ENCODE measurements around the gene PLA2G4A. TPM values are rescaled to one million over a fixed set of nuclear protein-coding genes. Genes with fewer than 3 reads are reported as not detected.

PLA2G4A gene
- total RNA-seq, 1 experiment from 2014 or later: 8.6 TPM

DNA sequence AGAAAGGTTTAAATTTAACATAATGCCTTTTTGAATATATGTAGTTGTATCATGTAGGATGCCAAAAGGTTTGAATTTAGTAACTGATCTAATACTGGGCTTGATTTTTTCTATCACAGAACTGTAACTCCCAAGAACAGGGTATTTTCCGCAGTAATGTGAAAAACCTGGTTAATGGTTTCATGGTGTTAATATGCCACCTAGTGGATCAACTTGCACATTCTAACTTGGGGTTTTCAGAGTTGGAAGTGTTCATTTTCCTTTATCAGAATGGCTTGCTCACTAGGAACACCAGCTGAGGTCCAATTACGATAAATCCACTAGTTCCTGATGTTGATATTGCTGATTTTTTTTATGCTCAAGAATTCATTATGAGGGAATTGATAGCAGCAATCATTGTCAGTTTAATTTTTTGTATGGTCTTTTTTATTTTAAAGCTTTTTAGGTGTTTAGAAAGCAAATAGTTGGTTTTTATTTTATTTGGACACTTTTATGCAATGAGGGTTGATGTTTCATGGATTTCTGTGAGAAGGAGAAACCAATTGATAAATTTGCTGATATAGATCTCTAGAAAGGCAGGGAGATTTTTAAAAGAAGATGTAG, 157.2 kb downstream of the PLA2G4A start:
- ChIA-PET RAD21 (ENCODE audit: low non-redundant PET in 1 of 2, low total read pairs in 2 of 2, uncharacterized antibody in 2 of 2, unreplicated experiment in 2 of 2) (interaction anchor here (0.6 to 1.0 kb wide), 2 partner anchors 380 to 611 kb away, joined by 3 to 4 read pairs; partner anchors contain the start of genes ODR4 (in 1 of the 2) and TPR (in 1 of the 2)), CTCF (interaction anchor here (0.7 to 1.8 kb wide), 12 partner anchors 9 to 611 kb away, joined by 3 to 20 read pairs (median 4); partner anchors contain the start of genes ODR4 and TPR), POLR2A (no interaction called here)
- H3K4me2 ChIP-seq (ENCODE audit: low read length): no peak overlapping the region
- H2AFZ ChIP-seq (ENCODE audit: low read depth, low read length, poor library complexity, severe bottlenecking): no peak overlapping the region
- no peak overlapping the region for H3K27ac ChIP-seq (ENCODE audit: low read depth, low read length)
- H3K9me3 ChIP-seq (ENCODE audit: control insufficient read depth in 1 of 2, insufficient read depth in 1 of 2, low read depth in 1 of 2, low read length in 2 of 2): no peaks in the 10 kb centered on the region
- TF ChIP-seq RAD21 (IDR thresholded peaks at IDR 0.05; ENCODE audit: low read depth) (peak; percentile 91), ZNF274 (IDR thresholded peaks at IDR 0.05; ENCODE audit: low read depth, low read length) (no peak), POLR2A (IDR thresholded peaks at IDR 0.05; ENCODE audit: borderline replicate concordance, extremely low read depth, insufficient read depth, insufficient read length) (no peak), SIN3A (IDR thresholded peaks at IDR 0.05; ENCODE audit: low read depth) (no peak)
- TF ChIP-seq, protein P1, sequence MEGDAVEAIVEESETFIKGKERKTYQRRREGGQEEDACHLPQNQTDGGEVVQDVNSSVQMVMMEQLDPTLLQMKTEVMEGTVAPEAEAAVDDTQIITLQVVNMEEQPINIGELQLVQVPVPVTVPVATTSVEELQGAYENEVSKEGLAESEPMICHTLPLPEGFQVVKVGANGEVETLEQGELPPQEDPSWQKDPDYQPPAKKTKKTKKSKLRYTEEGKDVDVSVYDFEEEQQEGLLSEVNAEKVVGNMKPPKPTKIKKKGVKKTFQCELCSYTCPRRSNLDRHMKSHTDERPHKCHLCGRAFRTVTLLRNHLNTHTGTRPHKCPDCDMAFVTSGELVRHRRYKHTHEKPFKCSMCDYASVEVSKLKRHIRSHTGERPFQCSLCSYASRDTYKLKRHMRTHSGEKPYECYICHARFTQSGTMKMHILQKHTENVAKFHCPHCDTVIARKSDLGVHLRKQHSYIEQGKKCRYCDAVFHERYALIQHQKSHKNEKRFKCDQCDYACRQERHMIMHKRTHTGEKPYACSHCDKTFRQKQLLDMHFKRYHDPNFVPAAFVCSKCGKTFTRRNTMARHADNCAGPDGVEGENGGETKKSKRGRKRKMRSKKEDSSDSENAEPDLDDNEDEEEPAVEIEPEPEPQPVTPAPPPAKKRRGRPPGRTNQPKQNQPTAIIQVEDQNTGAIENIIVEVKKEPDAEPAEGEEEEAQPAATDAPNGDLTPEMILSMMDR (IDR thresholded peaks at IDR 0.05 in 2 of 3, conservative IDR thresholded peaks at IDR 0.05 in 1 of 3; ENCODE audit: borderline replicate concordance in 1 of 3, insufficient read depth in 1 of 3, low read depth in 2 of 3, low read length in 2 of 3): peak; percentile 49 to 77 (median 69)
- TF ChIP-seq, protein P2, sequence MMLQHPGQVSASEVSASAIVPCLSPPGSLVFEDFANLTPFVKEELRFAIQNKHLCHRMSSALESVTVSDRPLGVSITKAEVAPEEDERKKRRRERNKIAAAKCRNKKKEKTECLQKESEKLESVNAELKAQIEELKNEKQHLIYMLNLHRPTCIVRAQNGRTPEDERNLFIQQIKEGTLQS (IDR thresholded peaks at IDR 0.05): no peak
- H3K9ac ChIP-seq (ENCODE audit: low read length): no peak overlapping the region
- no peak overlapping the region for H3K4me3 ChIP-seq (replicated peaks in 1 of 2; ENCODE audit: low read depth in 1 of 2, low read length in 2 of 2)
- no peaks in the 10 kb centered on the region for H3K36me3 ChIP-seq (ENCODE audit: control insufficient read depth in 1 of 2, insufficient read depth in 2 of 2, low read length in 2 of 2)
- H3K9me2 ChIP-seq (ENCODE audit: insufficient read depth): no peaks in the 10 kb centered on the region
- no TSS peak for BruUV-seq (replicated peaks)
- no peaks in the 10 kb centered on the region for H3K79me2 ChIP-seq (ENCODE audit: insufficient read depth, low read length)
- H4K20me1 ChIP-seq (ENCODE audit: insufficient read depth): no peaks in the 10 kb centered on the region
- DNase-seq (ENCODE audit: low read depth, low spot score): peak; percentile 38
- H3K4me1 ChIP-seq (ENCODE audit: control insufficient read depth in 1 of 2, insufficient read depth in 2 of 2, low read length in 2 of 2): no peaks in the 10 kb centered on the region
- no peaks in the 10 kb centered on the region for H3K27me3 ChIP-seq (ENCODE audit: insufficient read depth, low read length)
- intact Hi-C loops (cut with micrococcal nuclease): loop anchor here (1.0 to 5.0 kb wide), 5 partner anchors 69 to 611 kb away; partner anchors contain the start of genes ODR4 and TPR
- peak; percentile 71 for ATAC-seq
